Fibroblast of peridontal ligament (primary cell): ENCODE results near the gene HIVEP3.
A peak's percentile ranks its signal among the peaks of the same experiment; 100 is the strongest.

Source experiments
- DNase-seq: peaks from one replicate; pipeline ENCODE4 v3.0.0-alpha.2; 2010; ENCODE audit errors: extremely low read depth

HIVEP3 gene

DNA sequence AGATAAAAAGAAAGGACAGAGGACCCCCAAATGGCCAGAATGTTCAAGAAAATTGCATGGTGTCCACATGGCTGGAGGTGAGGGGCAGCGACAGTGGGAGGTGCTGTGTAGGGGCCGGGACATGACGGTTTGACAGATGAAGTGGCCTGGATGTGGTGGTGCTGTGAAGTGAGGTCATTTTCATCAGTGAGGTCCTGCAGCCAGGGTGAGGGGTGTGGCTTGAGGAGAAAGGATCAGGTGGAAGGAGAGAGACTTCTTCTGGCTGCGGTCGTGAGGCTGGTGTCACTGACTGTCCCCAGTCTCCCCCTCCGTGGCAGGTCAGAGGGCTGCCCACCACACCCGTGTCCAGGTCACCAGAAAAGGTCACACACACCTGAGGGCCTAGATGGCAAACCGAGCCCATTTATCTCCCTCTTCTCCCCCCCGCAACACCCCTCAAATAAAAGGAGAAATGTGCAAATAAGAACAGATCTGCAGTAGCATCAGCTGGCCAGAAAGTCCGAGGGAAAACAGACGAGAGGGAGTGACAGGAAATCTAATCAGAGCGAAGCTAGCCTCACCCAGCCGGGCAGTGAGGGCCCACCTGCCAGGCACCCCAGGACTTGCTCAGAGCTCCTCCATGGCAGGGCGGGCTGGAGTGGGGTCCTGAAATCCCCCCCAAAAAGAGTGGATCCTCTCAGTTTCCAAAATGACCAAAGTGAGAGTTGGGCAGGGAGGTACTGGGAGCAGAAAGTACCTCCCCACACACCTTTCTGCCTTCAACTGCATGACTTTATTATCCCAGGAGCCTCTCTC, 285.7 kb downstream of the HIVEP3 start:
- no peak for DNase-seq

GRCh38 chr1:41631971-41632370, 286.8 kb downstream of the HIVEP3 start:
- DNase-seq: peak; percentile 39

GRCh38 chr1:41631154-41631553, 287.6 kb downstream of the HIVEP3 start:
- no peak for DNase-seq

DNA sequence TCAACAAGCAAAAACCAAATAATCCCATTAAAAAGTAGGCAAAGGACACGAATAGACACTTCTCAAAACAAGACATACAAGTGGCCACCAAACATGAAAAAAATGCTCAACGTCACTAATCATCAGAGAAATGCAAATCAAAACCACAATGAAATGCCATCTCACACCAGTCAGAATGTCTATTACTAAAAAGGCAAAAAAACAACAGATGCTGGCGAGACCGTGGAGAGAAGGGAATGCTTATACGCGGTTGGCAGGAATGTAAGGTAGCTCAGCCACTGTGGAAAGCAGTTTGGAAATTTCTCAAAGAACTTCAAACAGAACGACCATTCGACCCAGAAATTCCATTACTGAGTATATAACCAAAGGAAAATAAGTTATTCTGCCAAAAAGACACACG, 289.2 kb downstream of the HIVEP3 start:
- DNase-seq: peak; percentile 67

- DNase-seq: no peak
Observed at GRCh38 chr1:41629141-41629540, 289.6 kb downstream of the HIVEP3 start.

DNA sequence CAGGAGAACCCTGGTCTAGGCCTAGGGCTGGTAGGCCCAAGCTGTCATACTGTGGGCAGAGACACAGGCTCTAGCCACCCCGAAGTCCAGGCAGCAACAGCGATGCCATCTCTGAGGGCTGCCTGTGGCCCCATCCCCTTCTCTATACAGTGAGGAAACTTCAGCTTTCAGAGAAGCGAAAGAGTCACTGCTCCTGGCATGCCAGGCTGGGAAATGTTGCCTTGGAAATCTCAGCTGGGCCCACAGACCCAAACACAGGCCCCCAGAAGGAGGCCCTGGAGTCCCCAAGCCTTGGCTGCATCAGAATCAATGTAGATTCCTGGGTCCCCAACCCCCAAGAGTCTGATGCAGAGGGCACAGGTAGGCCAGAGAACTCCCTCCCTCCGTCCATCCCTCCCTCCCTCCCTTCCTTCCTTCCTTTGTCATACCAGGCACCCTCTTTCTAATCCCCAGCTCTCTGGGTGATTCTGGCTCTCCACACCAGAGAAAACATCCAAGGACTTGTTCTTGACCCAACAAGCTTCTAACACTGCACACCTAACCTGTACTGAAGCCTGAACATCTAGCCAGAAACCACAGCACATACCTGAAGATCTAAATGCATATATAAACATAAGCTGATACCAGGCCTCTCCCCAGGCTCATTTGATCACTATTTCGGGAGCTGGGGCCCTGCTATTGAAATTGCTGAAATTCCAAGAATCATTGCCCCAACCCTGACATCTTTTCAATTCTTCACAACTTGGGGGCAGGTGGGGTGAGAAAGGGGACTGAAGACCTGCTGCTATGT, 291.0 kb downstream of the HIVEP3 start:
- DNase-seq: no peak

DNA sequence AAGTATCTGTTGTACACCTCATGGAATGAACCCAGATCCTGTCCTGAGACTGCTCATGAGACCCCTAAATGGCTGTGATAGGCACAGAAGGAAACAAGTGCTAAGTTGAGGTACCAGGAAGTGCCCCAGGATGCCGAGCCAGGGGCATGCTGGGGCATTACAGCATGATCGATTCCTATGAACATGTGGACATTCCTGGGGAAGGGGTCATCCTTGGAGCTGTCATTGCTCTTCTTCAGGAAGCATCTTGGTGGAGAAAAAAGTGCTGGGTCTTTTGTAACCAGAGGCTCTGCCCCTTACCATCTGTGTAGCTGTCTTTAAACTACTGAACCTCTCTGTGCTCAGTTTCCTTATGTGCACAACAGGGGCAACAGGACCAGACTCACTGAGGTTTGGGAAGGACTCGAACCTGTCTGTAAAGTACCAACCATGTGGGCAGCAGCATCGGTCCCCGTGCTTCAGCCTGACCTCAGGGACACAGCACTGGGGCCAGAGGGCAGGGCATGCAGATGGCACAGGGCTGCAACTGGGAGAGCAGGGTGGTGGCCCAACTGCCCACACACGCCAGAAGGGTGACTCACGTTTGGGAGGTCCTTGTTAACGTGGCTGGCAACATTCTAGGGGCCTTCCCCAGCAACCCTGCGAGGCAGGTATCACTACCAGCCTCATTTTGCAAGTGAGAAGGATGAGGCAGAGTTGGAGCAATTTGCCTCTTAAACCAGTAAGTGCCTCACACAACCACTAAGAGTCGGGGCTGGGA, 291.9 kb downstream of the HIVEP3 start:
- DNase-seq: no peak

DNA sequence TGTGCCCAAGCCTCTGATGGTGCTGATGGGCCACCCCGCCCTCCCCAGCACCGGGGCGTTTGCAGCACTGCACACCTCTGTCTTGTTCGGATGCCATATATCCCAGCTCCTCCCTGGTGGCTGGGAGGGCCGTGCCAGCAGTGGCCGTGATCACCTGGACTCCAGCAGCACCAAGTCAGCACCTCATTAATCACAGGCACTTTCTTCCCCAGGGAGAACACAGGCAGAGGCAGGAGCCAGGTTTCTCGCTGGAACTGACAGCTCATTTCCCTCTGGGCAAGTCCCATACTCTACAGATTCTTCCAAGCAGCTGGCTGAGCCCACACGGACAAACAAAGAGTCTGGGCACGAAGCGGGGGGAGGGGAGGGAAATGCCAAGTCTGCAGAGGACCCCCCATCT, 292.6 kb downstream of the HIVEP3 start:
- no peak for DNase-seq

DNA sequence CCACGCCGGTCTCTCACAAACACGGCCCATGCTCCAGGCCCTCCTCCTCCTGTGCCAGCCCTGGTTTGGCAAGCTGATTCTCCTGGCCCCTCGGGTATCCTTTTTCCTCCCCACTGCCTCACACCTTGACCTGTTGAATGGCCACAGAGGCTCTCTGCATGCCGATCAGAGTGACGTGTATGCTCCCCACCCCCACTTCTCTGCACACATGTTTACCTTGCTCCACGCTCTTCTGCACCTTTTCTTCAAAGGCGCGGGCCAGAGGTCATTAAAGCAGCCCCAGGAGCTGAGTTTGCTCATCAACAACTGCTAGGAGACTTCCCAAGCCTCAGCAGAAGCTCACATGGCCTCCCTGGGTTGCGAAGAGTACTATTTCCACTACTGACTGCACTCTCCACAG, 295.0 kb downstream of the HIVEP3 start:
- no peak for DNase-seq

GRCh38 chr1:41622859-41623732, 295.6 kb downstream of the HIVEP3 start:
- DNase-seq: peak; percentile 22

DNA sequence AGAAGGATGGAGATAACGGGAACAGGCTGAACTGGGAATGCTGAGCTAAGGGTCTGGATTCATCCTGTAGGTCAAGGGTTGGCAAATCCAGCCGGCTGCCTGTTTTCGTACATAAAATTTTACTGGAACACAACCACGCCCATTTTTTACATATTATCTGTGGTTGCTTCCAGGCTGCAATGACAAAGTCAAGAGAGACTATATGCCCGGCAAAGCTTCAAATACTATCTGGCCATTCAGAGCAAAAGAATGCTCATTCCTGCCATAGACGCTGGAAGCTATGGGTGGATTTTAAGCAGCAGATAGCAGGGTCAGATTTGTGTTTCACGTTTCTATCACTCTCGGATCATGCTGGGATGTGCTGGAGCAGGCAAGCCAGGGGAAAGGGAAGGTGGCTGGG, 296.3 kb downstream of the HIVEP3 start:
- DNase-seq: no peak

GRCh38 chr1:41621791-41622190, 296.9 kb downstream of the HIVEP3 start:
- no peak for DNase-seq

DNA sequence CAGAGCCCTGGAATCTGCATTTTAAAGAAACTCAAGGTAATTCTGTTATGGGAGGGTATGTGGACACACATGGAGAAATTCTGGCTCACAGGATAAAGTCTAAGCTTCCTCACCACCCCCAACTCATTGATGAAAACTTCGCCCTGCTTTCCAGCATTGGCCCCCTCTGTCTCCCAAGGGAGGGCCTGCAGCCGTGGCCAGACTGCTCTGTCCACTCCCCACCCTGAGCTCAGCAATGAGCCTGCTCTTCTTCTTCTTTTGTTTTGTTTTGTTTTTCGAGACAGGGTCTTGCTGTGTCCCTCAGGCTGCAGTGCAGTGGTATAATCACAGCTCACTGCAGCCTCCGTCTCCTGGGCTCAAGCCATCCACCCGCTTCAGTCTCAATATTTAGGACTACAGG, 297.5 kb downstream of the HIVEP3 start:
- no peak for DNase-seq

DNA sequence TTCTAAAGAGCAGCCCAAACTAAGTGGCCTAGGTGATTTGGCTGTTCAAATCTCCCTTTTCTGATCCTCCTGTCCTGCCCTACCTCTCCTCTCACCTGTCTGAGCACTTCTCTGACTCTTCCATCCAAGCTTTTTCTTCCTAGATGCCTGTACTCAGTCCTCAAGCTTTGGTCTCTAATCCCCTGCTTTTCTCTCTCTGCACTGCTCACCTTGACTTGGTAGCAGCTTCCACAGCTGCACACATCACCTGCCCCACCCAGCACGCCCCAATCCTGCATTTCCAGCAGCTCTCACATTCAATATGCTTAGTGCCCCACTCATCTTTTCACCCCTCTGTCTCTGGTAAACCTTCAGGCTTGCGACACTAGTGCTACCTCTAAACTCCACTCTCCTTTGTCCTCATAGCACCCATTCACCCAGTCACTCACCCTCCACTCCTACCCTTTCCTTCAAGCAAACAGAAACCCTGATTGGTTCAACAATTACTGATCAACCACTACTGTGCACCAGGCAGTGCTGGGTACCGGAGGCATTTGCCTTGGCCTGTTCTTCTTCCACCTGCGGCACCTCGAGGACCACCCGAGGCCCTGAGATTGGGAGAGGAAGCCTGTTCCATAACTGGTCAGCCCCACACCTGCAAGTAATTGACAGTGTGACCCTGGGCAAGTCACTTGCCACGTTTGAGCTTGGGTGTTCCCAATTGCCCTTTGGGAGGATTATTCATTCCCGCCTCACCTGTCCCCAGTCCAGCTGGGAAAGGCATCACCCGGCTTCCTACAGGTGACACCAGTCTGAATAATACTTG, 298.2 kb downstream of the HIVEP3 start:
- DNase-seq: no peak

GRCh38 chr1:41619511-41620364, 299.0 kb downstream of the HIVEP3 start:
- DNase-seq: no peak

DNA sequence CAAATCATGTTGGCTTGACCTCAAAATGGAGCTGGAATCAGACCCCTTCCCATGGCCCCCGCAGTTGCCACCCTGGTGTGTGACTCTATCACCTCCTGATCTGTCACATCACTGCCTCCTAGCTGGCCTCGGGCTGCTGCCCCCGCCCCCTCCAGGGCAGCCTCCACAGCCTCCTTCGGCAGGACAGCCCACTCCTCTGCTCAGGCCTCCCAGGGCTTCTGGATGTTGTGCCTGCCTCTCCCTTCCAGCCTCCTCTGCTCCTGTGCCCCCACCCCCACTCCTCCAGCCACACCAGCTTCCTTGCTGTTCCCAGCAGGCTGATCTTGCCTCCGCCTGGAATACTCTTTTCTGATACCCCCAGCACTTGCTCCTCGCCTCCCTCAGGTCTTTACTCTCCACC, 299.9 kb downstream of the HIVEP3 start:
- no peak for DNase-seq

GRCh38 chr1:41618066-41618825, 300.5 kb downstream of the HIVEP3 start:
- DNase-seq: peak; percentile 69

GRCh38 chr1:41617336-41617735, 301.4 kb downstream of the HIVEP3 start:
- DNase-seq: no peak

DNA sequence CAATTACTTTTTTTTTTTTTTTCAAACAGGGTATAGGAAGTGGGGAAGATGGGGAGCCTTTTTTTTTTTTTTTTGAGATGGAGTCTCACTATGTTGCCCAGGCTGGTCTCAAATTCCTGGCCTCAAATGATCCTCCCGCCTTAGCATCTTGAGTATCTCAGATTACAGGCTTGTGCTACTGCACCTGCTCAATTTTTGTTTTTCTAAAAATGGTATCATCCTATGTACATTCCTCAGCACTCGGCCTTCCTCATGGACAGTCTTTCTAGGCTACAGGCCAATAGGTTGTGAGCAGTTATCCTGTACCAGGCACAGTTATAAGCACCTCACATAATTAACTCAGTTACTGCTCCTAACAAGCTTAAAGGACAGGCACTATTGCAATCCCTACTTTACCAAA, 302.2 kb downstream of the HIVEP3 start:
- no peak for DNase-seq
